AG09309 (cell line): ENCODE measurements around the gene TBC1D22A.
"Not testable (repeated sequence)": the region's sequence is repeated elsewhere in the genome, so short reads cannot be mapped to it uniquely, and the experiment has no call there.

Experiments used
- DNase-seq: peaks from one replicate; pipeline ENCODE4 v3.0.0-alpha.2; 2010; ENCODE audit warnings: low read depth
- H3K4me3 ChIP-seq: 2 replicates; pipeline ENCODE4 v1.5.1; 2011; ENCODE audit warnings: mild to moderate bottlenecking, low read depth, low read length, moderate library complexity; ENCODE audit not compliant: control insufficient read depth
- CTCF ChIP-seq: IDR thresholded peaks from 2 replicates; pipeline ENCODE4 v1.5.1; 2011; ENCODE audit warnings: mild to moderate bottlenecking, low read depth, low read length, inconsistent platforms; ENCODE audit not compliant: insufficient read depth, control insufficient read depth; ENCODE audit errors: missing control alignments

Gene TBC1D22A

GRCh38 chr22:47136050-47136449 lies 373.6 kb downstream of the TBC1D22A start:
- no peak overlapping the region for H3K4me3 ChIP-seq
- no peak for DNase-seq
- no peak for TF ChIP-seq CTCF

GRCh38 chr22:47136671-47137070 lies 374.2 kb downstream of the TBC1D22A start:
- TF ChIP-seq CTCF, result no peak
- no peak for DNase-seq
- H3K4me3 ChIP-seq, result no peak overlapping the region

- no peak for DNase-seq
- no peak for TF ChIP-seq CTCF
- no peak overlapping the region for H3K4me3 ChIP-seq
Observed at GRCh38 chr22:47139013-47139789, 376.8 kb downstream of the TBC1D22A start.

GRCh38 chr22:47139790-47140119 lies 377.3 kb downstream of the TBC1D22A start:
- no peak for TF ChIP-seq CTCF
- no peak for DNase-seq
- no peak overlapping the region for H3K4me3 ChIP-seq

- H3K4me3 ChIP-seq, DNase-seq: not testable (repeated sequence)
Observed at GRCh38 chr22:47140975-47141374, 378.5 kb downstream of the TBC1D22A start.

GRCh38 chr22:47142427-47143046 lies 380.1 kb downstream of the TBC1D22A start:
- H3K4me3 ChIP-seq, result no peak overlapping the region
- DNase-seq, result no peak
- no peak for TF ChIP-seq CTCF

GRCh38 chr22:47143249-47143938 lies 380.9 kb downstream of the TBC1D22A start:
- H3K4me3 ChIP-seq, result no peak overlapping the region
- no peak for TF ChIP-seq CTCF
- DNase-seq, result no peak
